AG08395 (cell line): Measurements from ENCODE around the gene CANT1.
"Not testable (repeated sequence)": the region's sequence is repeated elsewhere in the genome, so short reads cannot be mapped to it uniquely, and the experiment has no call there.

Experiments
- DNase-seq: peaks from one replicate; pipeline ENCODE4 v3.0.0; 2012; ENCODE audit warnings: mixed read lengths, low spot score

The CANT1 gene

GRCh38 chr17:79027274-79027924 lies 17.8 kb upstream of the CANT1 start:
- no peak for DNase-seq

GRCh38 chr17:79026376-79027273 lies 17.1 kb upstream of the CANT1 start:
- DNase-seq = peak; percentile 89

- no peak for DNase-seq
Observed at GRCh38 chr17:79024901-79025737, 15.6 kb upstream of the CANT1 start.

- DNase-seq = no peak
Observed at GRCh38 chr17:79023886-79024771, 14.6 kb upstream of the CANT1 start, which contains the start of gene C1QTNF1. TSS of gene C1QTNF1 (plus strand) at chr17:79024169. CDS start at chr17:79043969, 19,800 bp downstream.

GRCh38 chr17:79023180-79023705 lies 13.7 kb upstream of the CANT1 start:
- DNase-seq = no peak

- DNase-seq = no peak
Observed at GRCh38 chr17:79022507-79022991, 13.0 kb upstream of the CANT1 start.

GRCh38 chr17:79021929-79022328 lies 12.4 kb upstream of the CANT1 start:
- DNase-seq = not testable (repeated sequence)

- no peak for DNase-seq
Observed at GRCh38 chr17:79020631-79021301, 11.2 kb upstream of the CANT1 start.

- peak; percentile 65 for DNase-seq
Observed at GRCh38 chr17:79019632-79020584, 10.3 kb upstream of the CANT1 start.

GRCh38 chr17:79019261-79019631 lies 9.7 kb upstream of the CANT1 start:
- no peak for DNase-seq

GRCh38 chr17:79018370-79018695 lies 8.8 kb upstream of the CANT1 start:
- no peak for DNase-seq

- DNase-seq = no peak
Observed at GRCh38 chr17:79017546-79018369, 8.2 kb upstream of the CANT1 start.

- no peak for DNase-seq
Observed at GRCh38 chr17:79014158-79014758, 4.7 kb upstream of the CANT1 start.

GRCh38 chr17:79012563-79013134 lies 3.1 kb upstream of the CANT1 start:
- no peak for DNase-seq

GRCh38 chr17:79011451-79012147 lies 2.0 kb upstream of the CANT1 start:
- no peak for DNase-seq

- no peak for DNase-seq
Observed at GRCh38 chr17:79010304-79010646, 711 bp upstream of the CANT1 start.
